HepG2 (cell line): Measurements from ENCODE around the gene LYSET. TPM values are rescaled to one million over a fixed set of nuclear protein-coding genes. Genes with fewer than 3 reads are reported as not detected.
A peak's percentile ranks its signal among the peaks of the same experiment; 100 is the strongest.
"Not testable (repeated sequence)": the region's sequence is repeated elsewhere in the genome, so short reads cannot be mapped to it uniquely, and the experiment has no call there.

Source experiments
- ATAC-seq: fragments of 200-7000 bp; cut with Tn5 transposase; 3 replicates; pipeline ENCODE4 v1.9.1; 2020; ENCODE audit warnings: mild to moderate bottlenecking, moderate library complexity
- BruUV-seq: library from RNA; stranded (reverse); fragments of 400-500 nt; replicated peaks from 2 replicates; lab custom pipeline; 2021; lab: Mats Ljungman, UMichigan
- CTCF ChIA-PET: fragments of 300-600 bp; formaldehyde crosslinking; extraction: SDS; loops from one replicate; lab custom pipeline; 2021; ENCODE audit warnings: low total read pairs, inconsistent platforms, low intra/inter-chr PET ratio; lab: Yijun Ruan, JAX
- POLR2A ChIA-PET: fragments of 350-600 bp; sonication (Branson Sonifier 250); formaldehyde crosslinking; loops from one replicate; lab custom pipeline; 2020; ENCODE audit warnings: antibody characterized with exemption, inconsistent platforms; lab: Yijun Ruan, JAX
- DNase-seq: peaks from one replicate; pipeline ENCODE4 v3.0.0-alpha.2; 2015; ENCODE audit warnings: low spot score
- FAIRE-seq: peaks from 3 replicates; lab custom pipeline; 2011; peaks lifted over from hg19 to GRCh38; lab: Jason Lieb, UNC
- H2AFZ ChIP-seq: one replicate; pipeline ENCODE4 v1.6.1; 2011; ENCODE audit warnings: low read length, inconsistent platforms
- H3K27ac ChIP-seq: fragments of 300-600 bp; 3 replicates; pipeline ENCODE4 v1.8.0; 2011; ENCODE audit warnings: mixed run types, mild to moderate bottlenecking, mixed read lengths, low read length, inconsistent platforms; ENCODE audit not compliant: insufficient read depth; ENCODE audit errors: extremely low read length
- H3K27me3 ChIP-seq, 2 experiments: fragments of 200-600 bp in 1 of 2; 2 replicates in 1 of 2; 3 replicates in 1 of 2; pipeline versions ENCODE4 v1.6.0 to v1.8.0; 2011; ENCODE audit warnings: low read length in 2 of 2, mild to moderate bottlenecking in 2 of 2, moderate library complexity in 2 of 2, inconsistent platforms in 1 of 2; ENCODE audit not compliant: insufficient read depth in 2 of 2, control insufficient read depth in 1 of 2
- H3K36me3 ChIP-seq, 2 experiments: fragments of 200-600 bp in 1 of 2; replicated peaks in 1 of 2; 2 replicates in 1 of 2; 3 replicates in 1 of 2; pipeline versions ENCODE4 v1.5.1 to v1.8.0; 2011; ENCODE audit warnings: low read length in 2 of 2, inconsistent platforms in 1 of 2; ENCODE audit not compliant: insufficient read depth in 2 of 2, control insufficient read depth in 1 of 2
- H3K4me1 ChIP-seq: 2 replicates; pipeline ENCODE4 v1.5.1; 2012; ENCODE audit warnings: low read length, inconsistent platforms; ENCODE audit not compliant: insufficient read depth
- H3K4me2 ChIP-seq: 2 replicates; pipeline ENCODE4 v1.6.0; 2011; ENCODE audit warnings: low read depth, low read length, inconsistent platforms
- H3K4me3 ChIP-seq, 3 experiments: fragments of 200-600 bp in 1 of 3; sonication (generic), shearing (Covaris generic) in 1 of 3; replicated peaks in 1 of 3; 2 replicates each; pipeline ENCODE4 v1.5.1; 2011 to 2016; ENCODE audit warnings: low read length in 3 of 3, inconsistent platforms in 2 of 3, low read depth in 2 of 3, mild to moderate bottlenecking in 2 of 3, control low read depth in 1 of 3, mixed read lengths in 1 of 3; ENCODE audit not compliant: insufficient read depth in 1 of 3
- H3K79me2 ChIP-seq: one replicate; pipeline ENCODE4 v1.6.1; 2011; ENCODE audit warnings: low read length, inconsistent platforms; ENCODE audit not compliant: insufficient read depth
- H3K9ac ChIP-seq: 2 replicates; pipeline ENCODE4 v1.6.0; 2011; ENCODE audit warnings: mild to moderate bottlenecking, low read depth, low read length, inconsistent platforms; ENCODE audit not compliant: insufficient read depth
- H3K9me3 ChIP-seq: 2 replicates; pipeline ENCODE4 v1.5.1; 2012; ENCODE audit warnings: mild to moderate bottlenecking, low read length
- H4K20me1 ChIP-seq: 2 replicates; pipeline ENCODE4 v1.6.0; 2011; ENCODE audit warnings: inconsistent platforms, mild to moderate bottlenecking, low read length, moderate library complexity; ENCODE audit not compliant: insufficient read depth
- SALL1 ChIP-seq: sonication (generic); formaldehyde crosslinking; IDR thresholded peaks from 2 replicates; pipeline ENCODE4 v1.8.0; 2022; ENCODE audit warnings: mild to moderate bottlenecking, missing genetic modification reagents
- ZBTB4 ChIP-seq: sonication (generic); formaldehyde crosslinking; IDR thresholded peaks from 2 replicates; pipeline ENCODE4 v1.4.0; 2020; ENCODE audit warnings: missing genetic modification reagents, mild to moderate bottlenecking, borderline replicate concordance
- ZNF614 ChIP-seq: IDR thresholded peaks from 2 replicates; pipeline ENCODE4 v1.6.1; 2018; ENCODE audit warnings: missing biosample characterization, missing genetic modification reagents, inconsistent platforms, borderline replicate concordance
- WGBS: methylation state at CpG from one replicate; pipeline ENCODE4 v1.1.6; 2017; ENCODE audit warnings: low lambda C conversion rate; 5-methylcytosine and 5-hydroxymethylcytosine counted together
- in situ Hi-C: cut with HindIII; loops from 2 replicates; pipeline ENCODE4 v1.10.0; 2017; ENCODE audit warnings: low pct_unique_long_range_greater_than_20kb; ENCODE audit not compliant: extremely low pct_ligation_motif_present
- intact Hi-C: fragments of 100-400 bp; cut with micrococcal nuclease; formaldehyde crosslinking; loops from one replicate; pipeline ENCODE4 v1.10.0; 2022; ENCODE audit not compliant: unreplicated experiment
- polyA plus RNA-seq, 8 experiments: library from polyadenylated mRNA; depleted of rRNA in 3 of 8; stranded (reverse) in 7 of 8; unstranded in 1 of 8; fragments of >200 nt; fragmentation: Illumina TruSeq in 4 of 8; extraction: Trizol in 4 of 8; gene quantifications; 2 replicates each; pipeline versions ENCODE4 v1.2.1 to v1.2.3, GENCODE V29; 2011 to 2016; ENCODE audit warnings: low read depth in 4 of 8, missing spikeins in 1 of 8, mixed read lengths in 1 of 8; ENCODE audit not compliant: insufficient read depth in 1 of 8
- total RNA-seq, 5 experiments: library from RNA; depleted of rRNA; stranded (reverse); fragments of >200 nt; fragmentation: Illumina TruSeq; extraction: Trizol; gene quantifications; 2 replicates each; pipeline ENCODE4 v1.2.3, GENCODE V29; 2016; ENCODE audit warnings: low read depth in 1 of 5
- TF ChIP-seq, protein P1 (sequence below): sonication (generic); formaldehyde crosslinking; IDR thresholded peaks from 2 replicates; pipeline ENCODE4 v1.4.0; 2020; ENCODE audit warnings: missing genetic modification reagents
- TF ChIP-seq, protein P2 (sequence below): sonication (generic); formaldehyde crosslinking; IDR thresholded peaks from 2 replicates; pipeline ENCODE4 v1.4.0; 2020; ENCODE audit warnings: missing genetic modification reagents, borderline replicate concordance

LYSET gene
- total and polyA plus RNA-seq, 2 of the 13 experiments (the other 11 are each of a cell fraction or from before 2014, with no cell fraction given): 19.1 to 36.6 TPM

- ChIA-PET POLR2A (interaction anchor here (0.7 kb wide), 1 partner anchor 9 kb away, joined by 3 read pairs; no protein-coding TSS in a partner anchor), CTCF (interaction anchor here (1.1 to 2.0 kb wide), 3 partner anchors 47 to 208 kb away, joined by 3 to 8 read pairs (median 4); no protein-coding TSS in a partner anchor)
- ATAC-seq, FAIRE-seq, H2AFZ ChIP-seq, H3K9me3 ChIP-seq, H3K79me2 ChIP-seq, H3K4me3 ChIP-seq, H3K9ac ChIP-seq, in situ Hi-C loops, H3K36me3 ChIP-seq, intact Hi-C loops, DNase-seq, H3K27me3 ChIP-seq, H4K20me1 ChIP-seq, H3K27ac ChIP-seq, BruUV-seq: not testable (repeated sequence)
- peak overlapping the region; percentile 7; the same call in 1 of the 2 replicates for H3K4me2 ChIP-seq
- H3K4me1 ChIP-seq: peaks cover 42% of the 10 kb centered on the region
- WGBS: 17% methylated on average over 5 of the region's 5 CpGs
Measured at GRCh38 chr14:93159625-93160352, 25.3 kb upstream of the LYSET start.

GRCh38 chr14:93160353-93160801 is 24.7 kb upstream of the LYSET start:
- 0% methylated on average over 1 of the region's 4 CpGs for WGBS
- Histone ChIP-seq H3K4me1 (peaks cover 44% of the 10 kb centered on the region), H3K27me3 (no peaks in the 10 kb centered on the region; a peak in 1 of 5 replicates), H3K4me3 (peak overlapping the region in 1 of 3 experiments; percentile 25; a peak in 1 of 6 replicates), H3K79me2 (no peaks in the 10 kb centered on the region), H3K27ac (no peak overlapping the region), H3K4me2 (peak overlapping the region; percentile 53), H4K20me1 (no peaks in the 10 kb centered on the region), H3K36me3 (no peaks in the 10 kb centered on the region), H2AFZ (no peak overlapping the region), H3K9me3 (no peaks in the 10 kb centered on the region), H3K9ac (no peak overlapping the region)
- ATAC-seq: peak; percentile 74
- no TSS peak for BruUV-seq
- ChIA-PET CTCF (interaction anchor here (1.1 to 2.0 kb wide), 3 partner anchors 47 to 209 kb away, joined by 3 to 8 read pairs (median 4); no protein-coding TSS in a partner anchor), POLR2A (no interaction called here)
- intact Hi-C loops (no loop called here), in situ Hi-C loops (no loop called here)
- DNase-seq: no peak
- peak; percentile 68 for FAIRE-seq
- peak; percentile 27; the same call in 1 of the 2 replicates for TF ChIP-seq ZNF614 (CRISPR knock-in tag)
- TF ChIP-seq SALL1: peak; percentile 35; the same call in 1 of the 2 replicates
- TF ChIP-seq, protein P1, sequence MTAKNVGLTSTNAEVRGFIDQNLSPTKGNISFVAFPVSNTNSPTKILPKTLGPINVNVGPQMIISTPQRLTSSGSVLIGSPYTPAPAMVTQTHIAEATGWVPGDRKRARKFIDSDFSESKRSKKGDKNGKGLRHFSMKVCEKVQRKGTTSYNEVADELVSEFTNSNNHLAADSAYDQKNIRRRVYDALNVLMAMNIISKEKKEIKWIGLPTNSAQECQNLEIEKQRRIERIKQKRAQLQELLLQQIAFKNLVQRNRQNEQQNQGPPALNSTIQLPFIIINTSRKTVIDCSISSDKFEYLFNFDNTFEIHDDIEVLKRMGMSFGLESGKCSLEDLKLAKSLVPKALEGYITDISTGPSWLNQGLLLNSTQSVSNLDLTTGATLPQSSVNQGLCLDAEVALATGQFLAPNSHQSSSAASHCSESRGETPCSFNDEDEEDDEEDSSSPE (CRISPR knock-in tag): peak; percentile 62
- no peak for TF ChIP-seq ZBTB4
- TF ChIP-seq, protein P2, sequence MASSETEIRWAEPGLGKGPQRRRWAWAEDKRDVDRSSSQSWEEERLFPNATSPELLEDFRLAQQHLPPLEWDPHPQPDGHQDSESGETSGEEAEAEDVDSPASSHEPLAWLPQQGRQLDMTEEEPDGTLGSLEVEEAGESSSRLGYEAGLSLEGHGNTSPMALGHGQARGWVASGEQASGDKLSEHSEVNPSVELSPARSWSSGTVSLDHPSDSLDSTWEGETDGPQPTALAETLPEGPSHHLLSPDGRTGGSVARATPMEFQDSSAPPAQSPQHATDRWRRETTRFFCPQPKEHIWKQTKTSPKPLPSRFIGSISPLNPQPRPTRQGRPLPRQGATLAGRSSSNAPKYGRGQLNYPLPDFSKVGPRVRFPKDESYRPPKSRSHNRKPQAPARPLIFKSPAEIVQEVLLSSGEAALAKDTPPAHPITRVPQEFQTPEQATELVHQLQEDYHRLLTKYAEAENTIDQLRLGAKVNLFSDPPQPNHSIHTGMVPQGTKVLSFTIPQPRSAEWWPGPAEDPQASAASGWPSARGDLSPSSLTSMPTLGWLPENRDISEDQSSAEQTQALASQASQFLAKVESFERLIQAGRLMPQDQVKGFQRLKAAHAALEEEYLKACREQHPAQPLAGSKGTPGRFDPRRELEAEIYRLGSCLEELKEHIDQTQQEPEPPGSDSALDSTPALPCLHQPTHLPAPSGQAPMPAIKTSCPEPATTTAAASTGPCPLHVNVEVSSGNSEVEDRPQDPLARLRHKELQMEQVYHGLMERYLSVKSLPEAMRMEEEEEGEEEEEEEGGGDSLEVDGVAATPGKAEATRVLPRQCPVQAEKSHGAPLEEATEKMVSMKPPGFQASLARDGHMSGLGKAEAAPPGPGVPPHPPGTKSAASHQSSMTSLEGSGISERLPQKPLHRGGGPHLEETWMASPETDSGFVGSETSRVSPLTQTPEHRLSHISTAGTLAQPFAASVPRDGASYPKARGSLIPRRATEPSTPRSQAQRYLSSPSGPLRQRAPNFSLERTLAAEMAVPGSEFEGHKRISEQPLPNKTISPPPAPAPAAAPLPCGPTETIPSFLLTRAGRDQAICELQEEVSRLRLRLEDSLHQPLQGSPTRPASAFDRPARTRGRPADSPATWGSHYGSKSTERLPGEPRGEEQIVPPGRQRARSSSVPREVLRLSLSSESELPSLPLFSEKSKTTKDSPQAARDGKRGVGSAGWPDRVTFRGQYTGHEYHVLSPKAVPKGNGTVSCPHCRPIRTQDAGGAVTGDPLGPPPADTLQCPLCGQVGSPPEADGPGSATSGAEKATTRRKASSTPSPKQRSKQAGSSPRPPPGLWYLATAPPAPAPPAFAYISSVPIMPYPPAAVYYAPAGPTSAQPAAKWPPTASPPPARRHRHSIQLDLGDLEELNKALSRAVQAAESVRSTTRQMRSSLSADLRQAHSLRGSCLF (CRISPR knock-in tag): no peak
